ENCODE measurements around the gene OSBPL5. TPM values are rescaled to one million over a fixed set of nuclear protein-coding genes. Genes with fewer than 3 reads are reported as not detected.
"Not testable (repeated sequence)": the region's sequence is repeated elsewhere in the genome, so short reads cannot be mapped to it uniquely, and the experiment has no call there.

The OSBPL5 gene
- polyA plus RNA-seq, 10 donors: 11.4 to 21.7 (median 14.6) TPM

DNA sequence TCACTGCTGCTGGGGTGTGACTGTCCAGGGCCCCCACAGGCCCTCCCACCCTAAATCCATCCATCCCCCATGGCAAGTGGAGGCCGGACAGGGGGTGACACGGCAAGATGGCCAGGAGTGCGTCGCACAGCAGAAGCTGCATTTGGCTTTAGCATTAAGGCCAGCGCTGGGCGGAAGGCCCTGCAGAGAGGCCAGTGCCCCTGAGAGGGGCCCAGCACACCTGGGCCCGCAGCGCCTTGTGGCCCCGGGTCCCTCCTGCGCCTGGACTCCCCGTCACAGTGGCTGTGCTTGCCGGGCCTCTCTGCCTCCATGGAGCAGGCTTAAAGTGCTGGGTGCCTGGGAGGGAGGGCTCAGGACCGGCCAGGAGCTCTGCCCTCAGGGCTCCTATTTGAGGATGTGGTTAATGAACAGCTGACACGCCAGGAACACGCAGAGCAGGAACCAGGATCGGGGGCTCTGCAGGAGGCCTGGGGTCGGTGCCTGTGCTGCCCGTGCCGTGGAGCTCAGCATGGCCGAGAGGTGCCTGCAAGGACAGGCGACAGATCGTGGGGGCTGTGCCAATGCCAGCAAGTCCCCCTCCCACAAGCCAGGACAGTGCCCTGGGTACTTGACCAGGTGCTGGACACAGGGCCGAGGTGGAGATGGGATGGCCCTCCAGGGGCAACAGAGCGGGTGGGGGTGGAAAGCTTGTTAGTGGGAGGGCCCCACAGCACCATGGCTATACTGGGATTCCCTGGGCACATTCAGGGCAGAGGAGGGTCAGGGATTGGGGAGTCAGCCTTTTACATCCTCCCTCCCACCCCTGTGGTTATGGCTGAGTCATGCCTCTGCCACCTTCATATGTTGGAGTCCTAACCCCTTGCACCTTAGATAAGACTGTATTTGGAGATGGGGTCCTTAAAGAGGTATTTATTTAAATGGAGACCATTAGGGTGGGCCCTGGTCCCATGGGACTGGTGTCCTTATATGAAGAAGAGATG, 77.0 kb downstream of the OSBPL5 start:
- no peak for DNase-seq

DNA sequence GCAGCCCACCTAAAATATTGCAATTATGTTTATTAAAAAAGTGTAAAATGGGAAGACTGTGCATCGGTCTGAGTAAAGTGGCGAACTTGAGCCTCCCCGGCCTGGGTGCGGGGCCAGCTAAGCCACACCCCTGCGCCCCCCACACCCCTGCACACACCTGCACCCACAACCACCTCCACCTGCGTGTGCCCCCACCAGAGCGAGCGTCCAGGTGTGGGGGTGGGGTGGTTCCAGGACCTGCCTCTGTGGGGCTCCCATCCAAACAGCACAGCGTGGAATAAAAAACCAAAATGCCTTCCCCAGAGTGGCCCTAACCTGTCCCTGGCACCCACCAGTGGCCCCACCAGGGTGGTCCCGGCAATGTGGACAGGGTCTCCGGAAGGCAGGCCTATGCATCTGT, 77.7 kb downstream of the OSBPL5 start:
- no peak for DNase-seq

DNA sequence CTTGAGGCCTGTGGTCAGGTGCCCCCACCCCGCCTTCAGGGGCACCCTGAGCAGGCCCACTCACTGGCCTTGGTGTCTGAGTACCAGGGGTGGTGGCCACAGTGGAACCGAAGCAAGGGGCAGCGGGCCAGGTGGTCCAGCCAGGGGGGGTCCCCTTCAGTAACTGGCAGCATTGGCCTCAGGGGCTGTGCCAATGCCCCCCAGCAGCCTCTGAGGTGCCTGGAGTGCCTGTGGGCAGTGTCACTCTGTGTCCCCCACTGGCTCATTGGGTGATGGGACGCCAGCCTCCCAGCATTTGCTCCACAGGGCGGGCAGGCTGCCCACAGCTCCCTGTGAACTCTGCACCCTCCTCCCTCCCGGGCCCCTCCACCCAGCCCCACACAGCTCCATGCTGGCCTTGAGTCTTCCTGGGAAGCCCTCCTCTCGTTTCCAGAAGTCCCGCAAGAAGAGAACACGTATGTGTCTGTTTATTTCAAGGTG, 78.4 kb downstream of the OSBPL5 start:
- no peak for DNase-seq

DNA sequence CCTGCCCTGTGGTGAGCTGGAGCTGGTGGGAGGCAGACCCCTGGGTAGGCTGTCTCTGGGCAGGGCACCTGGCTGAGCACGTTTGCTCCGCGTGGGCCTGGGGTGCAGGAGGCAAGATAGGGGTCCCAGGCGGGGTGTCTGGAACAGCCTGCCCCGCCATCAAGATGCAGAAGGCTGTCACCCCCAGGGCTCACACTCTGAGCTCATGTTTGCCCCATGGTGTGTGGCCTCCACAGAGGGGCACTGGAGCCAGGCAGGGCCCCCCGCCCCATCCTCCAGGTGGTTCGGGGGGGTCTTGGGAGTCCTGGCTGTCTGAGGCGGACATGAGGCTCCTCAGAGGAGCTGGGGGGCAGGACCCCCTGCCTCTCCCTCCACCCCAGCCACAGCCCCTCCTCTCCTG, 79.0 kb downstream of the OSBPL5 start:
- no peak for DNase-seq

DNA sequence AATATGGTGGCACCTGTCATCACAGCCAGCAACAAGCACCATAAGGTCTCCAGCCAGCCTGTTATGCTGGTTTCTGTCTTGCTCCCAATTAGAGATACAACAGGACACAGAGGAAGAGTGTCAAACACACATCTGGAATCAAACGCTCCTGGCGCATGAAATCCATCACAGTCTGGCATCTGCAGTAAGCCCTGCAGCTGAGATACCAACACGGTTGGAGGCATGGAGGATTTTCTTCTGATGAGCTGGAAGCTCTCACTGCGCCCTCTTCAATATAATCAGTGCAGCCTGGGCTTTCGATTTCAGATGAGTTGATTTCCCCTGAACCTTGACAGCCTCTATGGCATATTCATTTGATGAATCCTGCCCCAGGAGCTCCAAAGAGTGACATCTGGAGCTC, 80.1 kb downstream of the OSBPL5 start:
- DNase-seq: no peak

DNA sequence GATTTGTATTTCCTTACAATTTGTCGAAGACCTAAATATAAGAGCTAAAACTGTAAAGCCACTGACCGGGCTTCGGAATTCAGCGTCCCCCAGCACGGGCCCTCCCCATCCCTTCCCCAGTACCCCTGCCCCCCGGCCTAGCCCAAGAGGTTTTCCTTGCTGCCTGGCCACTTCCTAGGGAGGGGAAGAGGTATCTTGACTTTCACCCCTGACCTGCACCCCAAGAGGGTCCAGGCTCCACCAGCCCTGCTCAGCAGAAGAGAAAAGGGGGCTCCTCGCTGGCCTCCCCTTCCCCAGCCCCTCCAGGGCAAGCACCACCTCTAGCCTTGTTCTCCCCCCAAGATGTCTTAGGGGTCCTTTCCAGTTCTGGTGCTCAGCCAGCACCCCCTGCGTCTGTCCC, 81.8 kb downstream of the OSBPL5 start:
- no peak for DNase-seq

DNA sequence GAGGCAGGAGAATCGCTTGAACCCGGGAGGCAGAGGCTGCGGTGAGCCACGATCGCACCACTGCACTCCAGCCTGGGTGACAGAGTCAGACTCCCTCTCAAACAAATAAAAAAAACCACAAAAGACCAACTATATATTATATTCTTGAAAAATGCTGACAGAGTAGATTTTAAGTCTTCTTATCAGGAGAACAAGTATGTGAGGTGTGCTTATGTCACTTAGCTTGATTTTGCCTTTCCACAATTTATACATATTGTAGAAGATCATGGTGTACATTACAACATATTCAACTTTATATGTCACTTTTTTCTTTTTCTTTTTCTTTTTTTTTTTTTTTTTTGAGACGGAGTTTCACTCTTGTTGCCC, 83.7 kb downstream of the OSBPL5 start:
- no peak for DNase-seq

DNA sequence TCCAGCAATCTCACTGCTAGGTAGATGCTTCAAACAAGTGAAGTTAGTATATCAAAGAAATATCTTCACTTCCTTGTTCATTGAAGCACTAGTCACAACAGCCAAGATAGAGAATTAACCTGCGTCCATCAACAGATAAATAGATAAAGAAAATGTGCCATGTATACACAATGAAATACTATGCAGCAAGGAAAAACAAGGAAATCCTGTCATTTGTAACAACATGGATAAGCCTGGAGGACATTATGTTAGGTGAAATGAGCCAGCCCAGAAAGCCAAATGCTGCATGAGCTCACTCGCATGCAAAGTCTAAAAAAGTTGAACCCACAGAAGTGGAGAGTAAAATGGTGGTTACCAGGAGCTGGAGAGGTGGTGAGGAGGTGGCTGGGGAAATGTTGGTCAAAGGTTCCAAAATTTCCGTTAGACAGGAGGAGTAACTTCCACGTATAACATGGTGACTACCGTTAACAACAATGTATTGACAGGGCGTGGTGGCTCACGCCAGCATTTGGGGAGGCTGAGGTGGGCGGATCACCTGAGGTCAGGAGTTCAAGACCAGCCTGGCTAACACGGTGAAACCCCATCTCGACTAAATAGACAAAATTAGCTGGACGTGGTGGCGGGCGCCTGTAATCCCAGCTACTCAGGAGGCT, 84.3 kb downstream of the OSBPL5 start:
- DNase-seq: no peak

DNA sequence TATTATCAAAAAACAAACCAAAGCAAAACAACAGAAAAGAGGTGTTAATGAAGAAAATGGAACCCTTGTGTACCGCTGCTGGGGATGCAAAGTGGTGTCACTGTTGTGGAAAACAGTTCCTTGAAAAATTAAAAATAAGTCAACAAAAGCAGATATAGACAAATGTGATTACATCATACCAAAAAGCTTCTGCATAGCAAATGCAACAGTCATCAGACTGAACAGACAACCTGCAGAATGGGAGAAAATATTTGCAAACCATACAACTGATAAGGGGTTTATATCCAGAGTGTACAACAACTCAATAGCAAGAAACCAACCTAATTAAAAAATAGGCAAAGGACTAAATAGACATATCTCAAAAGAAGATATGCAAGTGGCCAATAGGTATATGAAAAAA, 85.0 kb downstream of the OSBPL5 start:
- DNase-seq: no peak

DNA sequence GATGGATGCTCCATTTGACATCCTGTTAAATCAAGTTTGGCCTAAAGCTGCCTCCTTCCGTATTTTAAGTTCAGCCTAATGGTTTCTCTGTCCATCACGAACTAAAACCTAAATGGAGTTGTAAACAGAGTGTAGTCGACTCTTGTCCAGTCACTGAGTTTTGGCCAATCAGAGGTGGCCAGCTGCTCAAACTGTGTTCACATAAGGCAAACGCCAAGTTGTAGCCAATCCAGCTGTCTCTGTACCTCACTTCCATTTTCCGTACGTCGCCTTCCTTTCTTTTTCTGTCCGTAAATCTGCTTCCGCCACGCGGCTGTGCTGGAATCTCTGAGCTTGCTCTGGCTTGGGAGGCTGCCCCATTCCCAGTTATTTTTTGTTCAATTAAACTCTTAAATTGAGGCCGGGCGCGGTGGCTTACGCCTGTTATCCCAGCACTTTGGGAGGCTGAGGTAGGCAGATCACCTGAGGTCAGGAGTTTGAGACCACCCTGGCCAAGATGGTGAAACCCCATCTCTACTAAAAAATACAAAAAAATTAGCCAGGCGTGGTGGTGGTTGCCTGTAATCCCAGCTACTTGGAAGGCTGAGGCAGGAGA, 87.2 kb downstream of the OSBPL5 start:
- DNase-seq: no peak

DNA sequence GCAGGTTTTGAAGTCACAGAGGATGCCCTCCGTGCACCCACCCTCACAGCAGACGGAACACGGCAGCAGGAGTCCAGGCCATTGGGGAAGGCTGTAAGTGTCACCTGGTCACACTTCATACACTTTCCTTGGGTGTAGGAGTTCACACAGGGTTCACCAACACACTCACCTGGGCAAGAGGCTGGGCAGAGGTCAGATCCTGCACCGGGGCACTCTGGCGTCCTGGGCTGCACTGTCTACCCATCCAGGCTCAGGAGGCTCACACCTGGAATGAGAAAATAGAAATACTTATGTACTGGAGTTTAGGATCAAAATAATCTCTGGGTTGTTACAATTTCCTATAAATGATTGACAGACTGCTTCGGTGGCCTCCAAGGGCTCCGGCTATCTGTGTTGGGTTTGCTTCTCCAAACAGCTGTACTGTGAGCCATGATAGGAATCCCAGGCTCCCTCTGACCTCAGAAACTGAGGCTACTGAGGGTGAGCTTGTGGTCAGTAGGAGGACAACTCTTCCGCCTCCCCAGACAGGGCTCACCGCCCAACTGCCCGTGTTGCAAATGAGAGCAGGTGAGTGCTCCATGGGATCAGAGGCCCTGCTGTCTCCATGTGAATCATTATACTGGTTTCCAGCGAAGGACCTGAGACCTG, 87.8 kb downstream of the OSBPL5 start:
- DNase-seq: no peak

DNA sequence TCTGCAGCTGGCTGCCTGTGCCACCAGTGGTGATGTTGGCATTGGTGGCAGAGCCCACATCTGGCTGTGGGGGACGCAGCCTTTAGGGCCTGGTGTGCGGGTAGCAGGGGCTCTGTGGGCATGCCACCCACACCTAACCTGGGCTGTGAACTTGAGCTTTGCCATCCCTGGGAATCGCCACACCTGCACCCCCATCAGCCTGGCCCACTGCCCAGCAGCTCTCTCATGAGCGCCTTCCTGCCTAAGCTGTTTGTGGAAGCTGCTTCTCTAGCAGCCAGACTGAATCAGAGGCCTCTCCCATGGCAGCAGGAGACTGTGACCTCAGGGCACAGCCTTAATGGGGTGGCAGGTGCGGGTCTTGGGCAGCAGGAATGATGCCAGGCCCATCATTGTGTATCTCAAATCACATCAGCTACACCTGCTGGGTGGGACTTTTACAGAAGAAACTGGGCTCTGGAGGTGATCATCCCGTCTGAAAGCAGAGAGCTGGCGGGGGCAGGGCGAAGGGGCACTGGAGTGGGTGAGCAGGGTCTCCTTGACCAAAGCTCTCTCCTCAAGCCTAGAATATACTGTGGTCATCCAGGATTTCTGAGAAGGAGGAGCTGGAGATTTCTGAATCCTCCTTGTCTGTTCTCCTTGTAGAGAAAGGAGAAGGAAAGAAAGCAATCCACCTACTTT, 90.1 kb downstream of the OSBPL5 start:
- no peak for DNase-seq

DNA sequence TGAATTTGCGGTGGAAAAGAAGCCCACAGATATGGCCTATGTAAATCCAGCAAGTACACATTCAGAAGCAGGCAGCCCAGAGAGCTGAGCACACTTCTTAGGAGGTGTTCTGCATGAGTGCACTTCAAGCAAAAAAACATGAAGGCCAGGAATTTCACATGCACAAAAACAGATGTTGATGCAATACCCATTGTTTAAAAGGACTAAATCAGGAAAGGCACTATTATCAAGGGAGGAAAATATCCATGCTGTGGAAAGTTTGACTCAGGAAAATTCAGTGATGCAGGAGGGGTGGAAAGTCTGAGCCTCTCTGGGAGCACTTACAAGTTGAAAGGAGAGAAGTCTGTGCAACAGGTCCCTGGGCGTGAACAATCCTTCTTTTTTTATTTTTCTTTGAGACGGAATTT, 92.1 kb downstream of the OSBPL5 start:
- DNase-seq: peak; percentile 71 to 88 (median 83)

DNA sequence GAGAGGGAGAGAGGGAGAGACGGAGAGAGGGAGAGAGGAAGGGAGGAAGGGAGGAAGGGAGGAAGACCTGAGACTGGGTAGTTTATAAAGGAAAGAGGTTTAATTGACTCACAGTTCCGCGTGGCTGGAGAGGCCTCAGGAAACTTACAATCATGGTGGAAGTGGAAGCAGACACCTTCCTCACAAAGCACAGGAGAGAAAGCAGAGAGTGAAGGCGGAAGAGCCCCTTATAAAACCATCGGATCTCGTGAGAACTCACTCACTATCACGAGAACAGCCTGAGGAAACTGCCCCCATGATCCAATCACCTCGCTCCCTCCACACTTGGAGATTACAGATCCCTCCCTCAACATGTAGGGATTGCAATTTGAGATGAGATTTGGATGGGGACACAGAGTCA, 95.7 kb downstream of the OSBPL5 start:
- no peak for DNase-seq

DNA sequence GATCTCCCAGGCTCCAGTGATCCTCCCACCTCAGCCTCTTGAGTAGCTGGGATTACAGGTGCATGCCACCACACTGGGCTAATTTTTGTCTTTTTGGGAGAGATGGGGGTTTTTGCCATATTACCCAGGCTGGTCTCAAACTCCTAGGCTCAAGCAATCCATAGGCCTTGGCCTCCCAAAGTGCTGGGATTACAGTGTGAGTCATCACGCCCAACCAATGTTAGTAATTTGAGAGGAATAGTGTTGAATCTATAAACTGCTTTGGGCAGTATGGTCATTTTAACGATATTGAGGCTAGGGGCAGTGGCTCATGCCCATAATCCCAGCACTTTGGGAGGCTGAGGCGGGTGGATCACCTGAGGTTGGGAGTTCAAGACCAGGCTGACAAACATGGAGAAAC, 98.8 kb downstream of the OSBPL5 start:
- not testable (repeated sequence) for DNase-seq

DNA sequence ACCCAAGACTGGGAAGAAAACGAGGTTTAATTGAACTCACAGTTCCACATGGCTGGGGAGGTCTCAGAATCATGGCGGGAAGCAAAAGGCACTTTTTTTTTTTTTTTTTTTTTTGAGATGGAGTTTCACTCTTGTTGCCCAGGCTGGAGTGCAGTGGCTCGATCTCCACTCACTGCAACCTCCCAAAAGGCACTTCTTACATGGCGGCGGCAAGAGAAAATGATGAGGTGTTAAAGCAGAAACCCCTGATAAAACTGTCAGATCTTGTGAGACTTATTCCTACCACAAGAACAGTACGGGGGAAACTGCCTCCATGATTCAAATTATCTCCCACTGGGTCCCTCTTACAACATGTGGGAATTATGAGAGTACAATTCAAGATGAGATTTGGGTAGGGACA, 100.4 kb downstream of the OSBPL5 start:
- not testable (repeated sequence) for DNase-seq

DNA sequence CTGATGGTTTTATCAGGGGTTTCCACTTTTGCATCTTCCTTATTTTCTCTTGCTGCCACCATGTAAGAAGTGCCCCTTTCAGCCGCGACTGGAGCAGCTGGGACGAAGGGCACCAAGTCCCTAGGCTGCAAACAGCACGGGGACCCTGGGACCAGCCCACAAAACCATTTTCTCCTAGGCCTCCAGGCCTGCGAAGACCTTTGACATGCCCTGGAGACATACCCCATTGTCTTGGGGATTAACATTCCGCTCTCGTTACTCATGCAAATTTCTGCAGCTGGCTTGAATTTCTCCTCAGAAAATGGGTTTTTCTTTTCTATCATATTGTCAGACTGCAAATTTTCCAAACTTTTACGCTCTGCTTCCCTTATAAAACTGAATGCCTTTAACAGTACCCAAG, 101.2 kb downstream of the OSBPL5 start:
- not testable (repeated sequence) for DNase-seq

DNA sequence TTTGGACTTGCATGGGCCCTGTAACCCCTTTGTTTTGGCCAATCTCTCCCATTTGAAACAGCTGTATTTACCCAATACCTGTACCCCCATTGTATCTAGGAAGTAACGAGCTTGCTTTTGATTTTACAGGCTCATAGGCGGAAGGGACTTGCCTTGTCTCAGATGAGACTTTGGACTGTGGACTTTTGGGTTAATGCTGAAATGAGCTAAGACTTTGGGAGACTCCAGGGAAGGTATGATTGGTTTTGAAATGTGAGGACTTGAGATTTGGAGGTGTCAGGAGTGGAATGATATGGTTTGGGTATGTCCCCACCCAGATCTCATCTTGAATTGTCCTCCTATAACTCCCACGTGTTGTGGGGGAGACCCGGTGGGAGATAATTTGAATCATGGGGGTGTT, 101.7 kb downstream of the OSBPL5 start:
- DNase-seq: not testable (repeated sequence)

DNA sequence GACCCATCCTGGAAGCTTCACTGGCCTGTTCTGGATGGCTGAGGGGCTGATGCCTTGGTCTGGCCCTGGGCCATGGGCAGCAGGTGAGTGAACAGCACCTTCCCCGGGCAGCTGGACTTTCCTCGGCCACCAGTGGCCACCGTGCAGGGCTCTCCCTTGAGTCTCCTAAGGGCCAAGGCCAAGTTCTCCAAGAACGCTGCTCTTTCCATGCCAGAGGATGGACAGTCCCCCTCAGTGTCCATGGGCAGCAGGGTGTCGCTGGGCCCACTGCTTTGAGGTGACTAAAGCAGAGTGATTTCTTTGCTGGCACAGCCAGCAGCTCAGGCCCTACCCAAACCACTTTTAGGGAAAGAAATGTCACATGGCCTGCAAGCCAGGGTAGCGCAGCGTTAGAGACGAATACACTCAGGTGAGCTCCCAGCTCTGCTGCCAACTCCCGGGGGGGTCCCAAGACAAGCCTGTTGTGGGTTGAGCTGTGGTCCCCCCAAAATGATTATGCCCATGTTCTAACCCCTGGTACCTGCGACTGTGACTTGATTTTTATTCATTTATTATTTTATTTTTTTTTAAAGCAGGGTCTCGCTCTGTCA, 104.6 kb downstream of the OSBPL5 start:
- DNase-seq: no peak

DNA sequence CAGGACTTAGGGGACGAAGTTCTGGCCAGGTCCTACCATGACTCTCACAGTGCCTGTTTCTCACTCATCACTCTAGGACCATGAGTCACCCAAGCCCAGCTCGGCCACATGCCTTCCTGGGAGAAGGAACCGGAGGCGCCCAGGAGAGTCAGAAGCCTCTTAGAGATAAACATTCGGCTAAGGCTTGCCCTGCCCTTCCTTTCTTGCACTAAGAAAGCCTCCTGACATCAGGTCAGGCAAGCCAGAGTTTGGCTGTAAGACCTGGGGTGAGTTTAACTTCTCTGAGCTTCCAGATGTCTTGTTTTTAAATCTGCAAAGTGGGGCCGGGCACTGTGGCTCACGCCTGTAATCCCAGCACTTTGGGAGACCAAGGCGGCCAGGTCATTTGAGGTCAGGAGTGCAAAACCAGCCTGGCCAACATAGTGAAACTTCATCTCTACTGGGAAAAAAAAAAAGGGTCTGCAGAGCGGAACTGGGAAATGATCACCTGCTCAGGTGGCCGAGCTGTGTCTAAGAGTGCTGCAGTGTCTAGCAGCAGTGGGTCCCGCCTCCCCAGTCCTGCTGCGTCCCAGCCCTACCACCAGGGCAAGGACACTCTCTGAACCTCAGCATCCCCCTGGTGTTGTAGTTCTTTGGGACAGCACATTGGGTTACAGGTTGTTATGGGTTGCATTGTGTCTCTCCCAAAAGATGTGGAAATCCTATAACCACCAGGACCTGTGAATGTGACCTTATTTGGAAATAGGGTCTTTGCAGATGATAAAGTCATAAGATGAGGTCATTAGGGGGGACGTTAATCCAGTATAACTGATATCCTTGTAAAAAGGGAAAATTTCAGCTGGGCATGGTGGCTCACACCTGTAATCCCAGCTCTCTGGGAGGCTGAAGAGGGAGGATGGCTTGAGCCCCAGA, 106.1 kb downstream of the OSBPL5 start:
- no peak for DNase-seq
